Effector memory CD8-positive, alpha-beta T cell (primary cell): ENCODE data around the gene MVB12B.

ENCODE experiments used
- ATAC-seq: fragments of 150-1000 bp; cut with Tn5 transposase; replicated peaks from 2 replicates; pipeline ENCODE4 v1.10.0; 2021; ENCODE audit warnings: mild to moderate bottlenecking, moderate library complexity
- DNase-seq, 3 experiments: peaks; one replicate each; pipeline ENCODE4 v3.0.0; 2021
- H3K27ac Mint-ChIP-seq, 2 donors: one replicate each; pipeline ENCODE4 v1.8.0; 2022; ENCODE audit warnings: mild to moderate bottlenecking in 2 of 2, mixed read lengths in 2 of 2, moderate library complexity in 2 of 2
- H3K27me3 Mint-ChIP-seq, 2 donors: one replicate each; pipeline ENCODE4 v1.8.0; 2022; ENCODE audit warnings: mixed read lengths in 2 of 2
- H3K36me3 Mint-ChIP-seq: one replicate; pipeline ENCODE4 v1.8.0; 2022; ENCODE audit warnings: mild to moderate bottlenecking, moderate library complexity, mixed read lengths; ENCODE audit not compliant: insufficient read depth
- H3K4me1 Mint-ChIP-seq, 2 donors: one replicate each; pipeline ENCODE4 v1.8.0; 2022; ENCODE audit warnings: low read depth in 2 of 2, mixed read lengths in 2 of 2
- H3K4me3 Mint-ChIP-seq, 2 donors: one replicate each; pipeline ENCODE4 v1.8.0; 2022; ENCODE audit warnings: mild to moderate bottlenecking in 2 of 2, mixed read lengths in 2 of 2, moderate library complexity in 2 of 2
- H3K9me3 Mint-ChIP-seq, 2 donors: one replicate each; pipeline ENCODE4 v1.8.0; 2022; ENCODE audit warnings: mixed read lengths in 2 of 2

MVB12B gene

DNA sequence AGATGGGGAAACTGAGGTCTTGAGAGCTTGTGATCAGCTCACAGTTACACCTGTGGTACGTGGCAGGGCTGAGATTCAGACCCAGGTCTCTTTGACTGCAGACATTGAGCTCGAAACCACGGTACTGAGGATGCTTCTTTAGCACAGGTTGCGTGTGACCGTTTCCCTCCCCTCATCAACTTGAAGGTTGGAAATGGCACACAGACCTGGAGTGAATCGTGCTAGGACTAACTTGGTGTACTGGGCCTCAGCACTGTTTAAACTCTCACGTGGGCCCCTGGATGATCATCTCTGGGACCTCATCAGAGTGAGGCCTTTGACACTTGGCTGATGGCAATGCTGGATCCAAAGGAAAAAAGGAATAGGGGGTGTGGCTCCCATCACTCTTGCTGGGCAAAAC lies 106.0 kb downstream of the MVB12B start:
- ATAC-seq (no peak), DNase-seq (no peak)
- no peaks in the 10 kb centered on the region for H3K36me3 Mint-ChIP-seq
- no peaks in the 10 kb centered on the region for H3K9me3 Mint-ChIP-seq
- H3K27ac Mint-ChIP-seq = no peak overlapping the region
- H3K27me3 Mint-ChIP-seq = no peaks in the 10 kb centered on the region
- peaks cover 14 to 15% of the 10 kb centered on the region in 2 donors for H3K4me1 Mint-ChIP-seq
- H3K4me3 Mint-ChIP-seq = no peak overlapping the region

- no peak for ATAC-seq
- no peaks in the 10 kb centered on the region for H3K27me3 Mint-ChIP-seq
- no peaks in the 10 kb centered on the region for H3K9me3 Mint-ChIP-seq
- no peak for DNase-seq
- peak overlapping the region; percentile 31 to 41 for H3K27ac Mint-ChIP-seq
- peaks cover 14 to 15% of the 10 kb centered on the region in 2 donors for H3K4me1 Mint-ChIP-seq
- peaks cover 3% of the 10 kb centered on the region for H3K36me3 Mint-ChIP-seq
- H3K4me3 Mint-ChIP-seq = no peak overlapping the region
Measured at GRCh38 chr9:126435105-126435504, 108.5 kb downstream of the MVB12B start.

DNA sequence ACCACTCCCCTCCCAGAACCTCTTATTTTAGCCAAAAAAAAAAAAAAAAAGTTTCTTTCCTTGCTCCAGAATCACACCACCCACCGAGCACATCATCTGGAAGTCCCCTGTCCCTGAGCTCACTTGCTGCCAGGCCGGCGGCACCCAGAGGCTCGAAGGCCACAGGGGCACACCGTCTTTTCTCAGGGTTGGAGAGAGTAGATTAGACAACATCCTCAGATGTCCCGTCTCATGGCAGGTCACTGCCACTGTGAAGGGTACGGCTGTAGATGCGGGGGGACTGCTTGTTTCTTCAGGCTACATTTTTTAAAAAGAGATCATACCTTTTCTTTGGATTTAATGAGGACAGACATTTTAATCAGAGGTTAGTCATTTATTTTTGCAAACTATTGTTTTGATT lies 109.0 kb downstream of the MVB12B start:
- peaks cover 5% of the 10 kb centered on the region for H3K36me3 Mint-ChIP-seq
- H3K4me3 Mint-ChIP-seq = no peak overlapping the region
- H3K4me1 Mint-ChIP-seq = peaks cover 9 to 12% of the 10 kb centered on the region in 2 donors
- no peaks in the 10 kb centered on the region for H3K27me3 Mint-ChIP-seq
- no peaks in the 10 kb centered on the region for H3K9me3 Mint-ChIP-seq
- no peak overlapping the region for H3K27ac Mint-ChIP-seq
- no peak for DNase-seq
- no peak for ATAC-seq

GRCh38 chr9:126436545-126437267 lies 110.1 kb downstream of the MVB12B start:
- Mint-ChIP-seq H3K27me3 (no peaks in the 10 kb centered on the region), H3K36me3 (peaks cover 9% of the 10 kb centered on the region), H3K9me3 (no peaks in the 10 kb centered on the region), H3K4me1 (peaks cover 6 to 16% of the 10 kb centered on the region in 2 donors), H3K4me3 (no peak overlapping the region), H3K27ac (no peak overlapping the region)
- DNase-seq (no peak), ATAC-seq (no peak)

DNA sequence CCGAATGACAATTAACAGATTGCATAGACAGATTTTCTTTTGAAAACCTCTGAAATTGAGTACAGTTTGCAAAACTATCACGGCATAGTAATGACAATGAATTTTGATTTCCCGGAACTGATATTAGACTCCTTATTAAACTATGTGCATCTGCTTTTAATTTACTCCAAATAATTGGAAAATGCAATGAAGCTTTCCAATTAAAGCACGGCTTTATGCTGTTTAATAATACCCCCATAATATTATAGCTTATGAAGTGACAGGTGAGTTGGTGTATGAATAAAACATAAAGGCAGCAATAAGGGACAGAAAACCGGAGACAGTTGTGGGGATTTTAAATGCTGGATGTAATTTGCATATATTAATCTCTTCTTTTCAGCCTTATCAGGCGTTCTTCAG lies 110.6 kb downstream of the MVB12B start:
- Mint-ChIP-seq H3K9me3 (no peaks in the 10 kb centered on the region), H3K4me1 (peaks cover 6 to 16% of the 10 kb centered on the region in 2 donors), H3K4me3 (no peak overlapping the region), H3K27ac (no peak overlapping the region), H3K36me3 (peaks cover 9% of the 10 kb centered on the region), H3K27me3 (no peaks in the 10 kb centered on the region)
- no peak for ATAC-seq
- DNase-seq = no peak

- Mint-ChIP-seq H3K9me3 (no peaks in the 10 kb centered on the region), H3K4me3 (no peak overlapping the region), H3K4me1 (peaks cover 6 to 16% of the 10 kb centered on the region in 2 donors), H3K36me3 (peaks cover 9% of the 10 kb centered on the region), H3K27ac (no peak overlapping the region), H3K27me3 (no peaks in the 10 kb centered on the region)
- DNase-seq = no peak
- no peak for ATAC-seq
Measured at GRCh38 chr9:126437701-126438100, 111.1 kb downstream of the MVB12B start.

DNA sequence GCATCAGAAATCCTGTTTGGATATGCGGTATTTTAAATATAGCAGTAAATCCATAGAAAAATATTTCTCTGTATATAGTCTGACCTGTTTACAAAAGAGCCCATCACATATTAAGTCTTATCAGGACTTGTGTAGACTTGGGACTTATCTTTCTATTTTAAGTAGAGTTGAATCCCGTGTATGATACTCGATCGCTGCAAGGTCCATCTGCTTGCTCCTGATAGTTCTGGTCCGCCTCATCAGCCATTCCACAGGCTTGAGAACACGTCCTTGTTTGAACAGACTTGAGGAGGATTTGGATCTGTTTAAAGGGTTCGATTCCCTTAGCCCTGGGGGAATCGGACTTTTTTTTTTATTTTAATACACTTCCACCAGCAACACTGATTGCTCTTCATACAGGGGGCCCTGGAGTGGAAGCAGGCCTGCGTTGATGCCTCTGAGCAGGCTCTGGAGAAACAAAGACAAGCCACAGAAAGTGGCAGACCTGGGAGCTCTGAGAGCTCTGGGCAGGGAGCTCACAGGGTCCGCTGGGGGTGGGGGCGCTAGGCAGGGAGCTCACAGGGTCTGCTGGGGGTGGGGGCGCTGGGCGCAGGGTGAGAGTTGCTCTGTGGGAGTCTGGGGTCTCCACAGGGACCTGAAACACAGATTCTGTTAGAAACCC lies 112.2 kb downstream of the MVB12B start:
- H3K4me3 Mint-ChIP-seq = no peak overlapping the region
- peaks cover 9% of the 10 kb centered on the region for H3K36me3 Mint-ChIP-seq
- no peaks in the 10 kb centered on the region for H3K9me3 Mint-ChIP-seq
- DNase-seq (no peak), ATAC-seq (no peak)
- H3K4me1 Mint-ChIP-seq = peaks cover 4 to 19% of the 10 kb centered on the region in 2 donors
- H3K27ac Mint-ChIP-seq = peak overlapping the region in 1 of 2 donors; percentile 85
- H3K27me3 Mint-ChIP-seq = no peaks in the 10 kb centered on the region

DNA sequence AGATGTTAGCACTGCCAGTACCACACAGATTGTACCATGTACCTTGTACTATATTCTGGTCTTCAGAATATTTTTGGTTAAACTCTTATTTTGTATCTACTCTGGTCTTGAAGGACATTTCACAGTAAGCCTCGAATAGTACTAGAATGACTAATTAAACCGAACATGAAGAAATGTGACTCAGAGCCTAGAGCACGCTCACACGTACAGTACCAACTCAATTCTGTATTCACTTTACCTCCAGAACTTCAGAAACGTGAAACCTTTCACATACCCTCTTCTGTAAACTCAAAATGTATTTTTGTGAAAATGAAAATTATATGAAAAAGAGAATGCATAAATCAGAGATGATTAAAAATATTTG lies 112.8 kb downstream of the MVB12B start:
- ATAC-seq (no peak), DNase-seq (no peak)
- no peak overlapping the region for H3K4me3 Mint-ChIP-seq
- H3K36me3 Mint-ChIP-seq = peaks cover 9% of the 10 kb centered on the region
- no peaks in the 10 kb centered on the region for H3K9me3 Mint-ChIP-seq
- H3K4me1 Mint-ChIP-seq = peaks cover 5 to 16% of the 10 kb centered on the region in 2 donors
- peak overlapping the region in 1 of 2 donors; percentile 85 for H3K27ac Mint-ChIP-seq
- no peaks in the 10 kb centered on the region for H3K27me3 Mint-ChIP-seq

DNA sequence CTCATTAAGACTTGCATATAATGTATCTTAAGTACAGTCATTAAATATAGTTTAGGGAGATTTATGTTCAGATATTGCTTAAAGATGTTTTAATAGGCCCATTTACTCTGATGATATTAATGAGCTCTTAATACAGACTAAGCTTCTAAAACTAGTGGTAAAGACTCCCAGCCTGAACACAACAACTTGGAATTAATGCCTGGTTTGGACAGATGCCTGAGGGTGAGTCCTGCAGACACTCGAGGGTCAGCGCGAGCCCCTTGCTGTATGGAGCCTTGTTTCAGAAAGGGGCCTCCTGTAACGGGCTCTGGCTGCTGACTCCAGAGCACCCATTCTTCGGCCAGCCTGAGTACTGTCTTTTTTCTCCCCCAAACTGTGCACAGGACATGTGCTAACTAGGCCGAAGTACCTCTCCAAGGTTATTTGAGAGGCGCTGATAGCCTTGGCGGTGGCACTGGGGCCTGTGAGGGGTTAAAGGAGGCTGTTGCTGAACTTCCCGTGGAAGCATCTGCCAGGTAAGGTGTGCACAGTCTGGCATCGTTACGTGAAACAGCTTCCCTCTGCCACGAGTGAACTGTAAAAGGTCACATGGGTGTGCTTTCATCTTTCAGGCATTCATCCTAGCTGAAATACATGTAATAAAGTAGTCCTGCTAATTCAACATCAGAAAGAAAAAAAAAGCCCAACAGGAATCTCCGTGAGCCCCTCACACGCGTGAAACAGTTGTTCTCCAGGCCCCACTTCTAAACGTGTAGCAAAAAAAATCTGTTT lies 113.4 kb downstream of the MVB12B start:
- Mint-ChIP-seq H3K4me3 (no peak overlapping the region), H3K27ac (no peak overlapping the region), H3K27me3 (no peaks in the 10 kb centered on the region), H3K9me3 (no peaks in the 10 kb centered on the region), H3K36me3 (peaks cover 9% of the 10 kb centered on the region), H3K4me1 (peaks cover 6 to 19% of the 10 kb centered on the region in 2 donors)
- DNase-seq (no peak), ATAC-seq (no peak)

DNA sequence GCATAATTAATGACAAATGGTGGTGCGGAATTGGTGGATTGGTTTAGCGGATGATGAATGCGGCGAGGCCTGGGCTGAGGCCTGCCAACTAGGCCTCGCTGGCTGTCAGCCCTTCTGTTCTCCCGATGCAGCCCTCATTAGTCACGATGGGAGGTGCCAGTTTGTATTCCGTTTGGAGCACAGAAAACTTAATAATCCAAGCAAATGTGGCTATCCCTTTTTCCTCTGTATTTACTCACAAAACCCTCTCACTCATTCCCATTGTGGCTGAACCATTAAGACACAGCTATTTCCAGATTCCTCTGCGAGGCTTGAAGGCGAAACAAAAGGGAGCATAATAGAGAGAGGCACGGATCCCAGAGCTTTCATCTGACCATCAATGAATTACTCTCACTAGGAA lies 114.3 kb downstream of the MVB12B start:
- Mint-ChIP-seq H3K27me3 (no peaks in the 10 kb centered on the region), H3K9me3 (no peaks in the 10 kb centered on the region), H3K27ac (no peak overlapping the region), H3K4me1 (peaks cover 5 to 16% of the 10 kb centered on the region in 2 donors), H3K4me3 (no peak overlapping the region), H3K36me3 (peaks cover 9% of the 10 kb centered on the region)
- no peak for ATAC-seq
- DNase-seq = no peak

DNA sequence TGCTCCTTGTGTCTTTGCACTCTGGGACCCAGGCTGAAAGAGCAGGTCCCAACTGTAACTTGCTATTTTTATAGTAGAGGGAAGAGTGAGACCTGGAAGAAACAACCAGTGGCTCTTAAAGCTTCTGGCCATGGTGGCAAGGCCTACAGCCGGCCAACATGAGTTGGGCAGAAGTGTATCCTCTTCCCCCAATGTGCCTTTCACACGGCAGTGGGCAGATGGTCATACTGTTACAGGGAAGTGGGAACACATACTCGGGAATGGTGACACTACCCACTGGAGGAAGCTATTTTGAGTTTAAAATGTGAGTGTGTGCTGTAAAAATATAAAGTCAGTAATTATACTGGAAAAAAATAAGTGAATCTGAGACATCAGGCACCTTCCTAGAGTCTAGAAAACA lies 116.0 kb downstream of the MVB12B start:
- DNase-seq (no peak), ATAC-seq (no peak)
- Mint-ChIP-seq H3K4me1 (peaks cover 4 to 16% of the 10 kb centered on the region in 2 donors), H3K36me3 (peaks cover 9% of the 10 kb centered on the region), H3K9me3 (no peaks in the 10 kb centered on the region), H3K27ac (peak overlapping the region; percentile 71 to 78), H3K27me3 (no peaks in the 10 kb centered on the region), H3K4me3 (no peak overlapping the region)

DNA sequence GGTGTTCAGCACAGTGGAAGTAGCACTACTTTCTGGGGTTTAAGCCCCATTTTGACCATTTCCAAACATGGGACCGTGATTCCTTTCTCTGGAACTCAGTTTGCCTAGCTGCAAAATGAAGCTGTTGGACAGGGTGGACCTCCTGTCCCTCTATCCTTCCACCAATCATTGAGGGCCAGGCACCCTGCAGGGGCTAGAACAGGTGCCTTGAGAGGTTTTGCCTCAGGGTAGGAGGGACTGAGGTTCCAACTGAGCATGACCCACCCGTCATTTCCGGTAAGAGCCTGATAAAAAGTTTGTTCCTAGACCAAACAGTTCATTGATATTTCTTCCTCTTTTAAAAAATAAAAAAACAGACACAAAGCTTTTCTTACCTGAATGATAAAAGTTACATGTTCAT lies 116.5 kb downstream of the MVB12B start:
- peak overlapping the region; percentile 71 to 78 for H3K27ac Mint-ChIP-seq
- H3K9me3 Mint-ChIP-seq = no peaks in the 10 kb centered on the region
- no peak overlapping the region for H3K4me3 Mint-ChIP-seq
- ATAC-seq (no peak), DNase-seq (no peak)
- H3K4me1 Mint-ChIP-seq = peaks cover 8 to 18% of the 10 kb centered on the region in 2 donors
- peaks cover 12% of the 10 kb centered on the region for H3K36me3 Mint-ChIP-seq
- no peaks in the 10 kb centered on the region for H3K27me3 Mint-ChIP-seq

GRCh38 chr9:126448136-126448535 lies 121.5 kb downstream of the MVB12B start:
- H3K4me3 Mint-ChIP-seq = no peak overlapping the region
- peak overlapping the region; percentile 53 to 75 for H3K27ac Mint-ChIP-seq
- no peaks in the 10 kb centered on the region for H3K27me3 Mint-ChIP-seq
- H3K9me3 Mint-ChIP-seq = no peaks in the 10 kb centered on the region
- no peak for ATAC-seq
- H3K4me1 Mint-ChIP-seq = peaks cover 28 to 31% of the 10 kb centered on the region in 2 donors
- DNase-seq = no peak
- H3K36me3 Mint-ChIP-seq = peaks cover 14% of the 10 kb centered on the region
